Spleen (tissue), 11 donors: Measurements from ENCODE around the gene NME4. TPM values are rescaled to one million over a fixed set of nuclear protein-coding genes. Genes with fewer than 3 reads are reported as not detected.
A peak's percentile ranks its signal among the peaks of the same experiment; 100 is the strongest.

Experiments used
- DNase-seq: peaks from one replicate; pipeline ENCODE4 v3.0.0-alpha.2; 2020
- H3K27ac ChIP-seq, 8 donors: fragments of 200-600 bp; sonication (generic) in 7 of 8; 1 replicate in 4 of 8; 2 replicates in 4 of 8; pipeline versions ENCODE4 v1.5.0 to v1.8.0; 2016 to 2021; ENCODE audit warnings: inconsistent platforms in 4 of 8, mild to moderate bottlenecking in 4 of 8, moderate library complexity in 1 of 8
- H3K27me3 ChIP-seq, 7 donors: fragments of 200-600 bp; sonication (generic) in 6 of 7; replicated peaks in 1 of 7; 1 replicate in 4 of 7; 2 replicates in 3 of 7; pipeline versions ENCODE4 v1.5.0 to v1.8.0; 2016 to 2021; ENCODE audit warnings: inconsistent platforms in 3 of 7, mild to moderate bottlenecking in 1 of 7
- H3K36me3 ChIP-seq, 6 donors: fragments of 200-600 bp; sonication (generic) in 5 of 6; 1 replicate in 4 of 6; 2 replicates in 2 of 6; pipeline versions ENCODE4 v1.5.0 to v1.8.0; 2016 to 2021; ENCODE audit warnings: inconsistent platforms in 2 of 6
- H3K4me1 ChIP-seq, 6 donors: fragments of 200-600 bp; sonication (generic) in 5 of 6; 1 replicate in 3 of 6; 2 replicates in 3 of 6; pipeline versions ENCODE4 v1.5.0 to v1.8.0; 2016 to 2021; ENCODE audit warnings: inconsistent platforms in 3 of 6
- H3K4me3 ChIP-seq, 8 donors: fragments of 200-600 bp; sonication (generic) in 7 of 8; 1 replicate in 4 of 8; 2 replicates in 4 of 8; pipeline versions ENCODE4 v1.5.0 to v1.8.0; 2016 to 2021; ENCODE audit warnings: inconsistent platforms in 4 of 8, mild to moderate bottlenecking in 4 of 8, moderate library complexity in 2 of 8
- H3K9me3 ChIP-seq, 8 donors: fragments of 200-600 bp; sonication (generic) in 7 of 8; 1 replicate in 4 of 8; 2 replicates in 4 of 8; pipeline versions ENCODE4 v1.5.0 to v1.8.0; 2016 to 2021; ENCODE audit warnings: inconsistent platforms in 4 of 8
- POLR2A ChIP-seq, 3 donors: fragments of 450-650 bp; IDR thresholded peaks; one replicate each; pipeline ENCODE4 v1.5.1; 2017; ENCODE audit warnings: antibody characterized with exemption in 3 of 3, mild to moderate bottlenecking in 1 of 3
- POLR2AphosphoS5 ChIP-seq, 3 donors: sonication (generic); formaldehyde crosslinking; IDR thresholded peaks; one replicate each; pipeline ENCODE4 v1.5.1; 2017; ENCODE audit warnings: antibody characterized with exemption in 3 of 3
- WGBS, 5 donors: extraction: QIAGEN DNeasy Blood & Tissue Kit in 3 of 5; methylation state at CpG; one replicate each; pipeline versions ENCODE4 v1.1.5 to v1.1.7; 2013 to 2018; 5-methylcytosine and 5-hydroxymethylcytosine counted together
- intact Hi-C: fragments of 100-400 bp; cut with DNase I; formaldehyde crosslinking; loops from one replicate; pipeline ENCODE4 v1.15.0; 2023; ENCODE audit warnings: low total_unique reads
- polyA plus RNA-seq, 3 donors: library from polyadenylated mRNA; stranded (reverse); fragments of 200-250 nt; gene quantifications; one replicate each; pipeline ENCODE4 v1.2.1, GENCODE V29; 2013
- total RNA-seq, 7 donors: library from RNA; depleted of rRNA in 3 of 7; stranded (reverse); fragments of >200 nt in 3 of 7; fragmentation: NEBNext Ultra II Directional in 4 of 7; extraction: Animal tissue kit (Norgen Biotek cat#: 25700) in 4 of 7; gene quantifications; one replicate each; pipeline versions ENCODE4 v1.1.0 to v1.2.1, GENCODE V29; 2016 to 2021
- TF ChIP-seq, protein P1 (sequence below), 11 experiments: fragments of 200-600 bp in 7 of 11; fragments of 450-650 bp in 4 of 11; sonication (generic) in 4 of 11; IDR thresholded peaks in 8 of 11; conservative IDR thresholded peaks in 3 of 11; 1 replicate in 7 of 11; 2 replicates in 4 of 11; pipeline versions ENCODE4 v1.4.0 to v1.8.0; 2016 to 2021; ENCODE audit warnings: antibody characterized with exemption in 11 of 11, inconsistent platforms in 4 of 11, mild to moderate bottlenecking in 1 of 11
- donor health status: healthy with polysubstance abuse.
- donor health status: DM: no; HTN: no; CAD: no; lungs with moderate emphysema.
- donor health status: DM: no; HTN: no; CAD: no.
- donor health status: Bipolar disorder and iron deficiency.
- donor health status: healthy.
- donor health status: DM: no; HTN: no; CAD: no.
- donor health status: DM: yes; HTN: yes; CAD: no.

The NME4 gene
- total and polyA plus RNA-seq, 10 donors, result 27.3 to 75.8 (median 55.8) TPM

DNA sequence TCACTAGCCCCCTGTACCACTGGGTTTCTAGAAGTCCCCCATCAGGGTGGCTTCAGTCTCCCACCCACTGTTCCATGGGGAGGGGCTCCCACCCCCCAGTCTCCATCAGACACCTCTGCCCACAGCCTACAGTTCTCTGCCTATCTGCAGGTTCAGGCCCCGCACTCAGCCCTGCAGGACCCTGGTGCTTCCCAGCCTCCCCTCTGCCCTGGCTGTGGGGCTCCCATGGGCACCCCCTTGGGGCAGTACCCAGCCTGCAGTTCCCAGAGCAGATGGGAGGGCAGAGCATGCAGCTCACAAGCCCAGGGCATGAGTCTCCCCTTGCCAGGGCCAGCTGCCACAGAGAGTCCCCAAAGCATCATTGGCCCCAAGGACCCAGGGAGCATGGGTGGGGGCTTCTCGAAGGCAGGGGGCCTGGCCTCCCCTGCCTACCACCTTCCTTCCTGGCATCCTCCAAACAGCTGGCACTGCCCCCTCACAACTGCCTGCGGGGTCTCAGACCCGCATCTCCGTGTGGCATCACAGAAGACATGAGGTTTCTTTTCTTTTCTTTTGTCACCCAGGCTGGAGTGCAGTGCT, 23.9 kb upstream of the NME4 start:
- Histone ChIP-seq H3K27ac (no peak overlapping the region), H3K27me3 (no peaks in the 10 kb centered on the region), H3K9me3 (no peaks in the 10 kb centered on the region), H3K4me3 (no peak overlapping the region), H3K4me1 (peaks cover 9 to 32% (median 25%) of the 10 kb centered on the region in 6 donors), H3K36me3 (peaks cover 0 to 85% (median 71%) of the 10 kb centered on the region in 6 donors)
- WGBS, 5 donors, result 81 to 96% (median 92%) methylated on average over 4 to 5 of the region's 5 CpGs
- TF ChIP-seq POLR2A (IDR thresholded peaks at IDR 0.05) (no peak), POLR2AphosphoS5 (IDR thresholded peaks at IDR 0.05) (no peak)
- TF ChIP-seq, protein P1, sequence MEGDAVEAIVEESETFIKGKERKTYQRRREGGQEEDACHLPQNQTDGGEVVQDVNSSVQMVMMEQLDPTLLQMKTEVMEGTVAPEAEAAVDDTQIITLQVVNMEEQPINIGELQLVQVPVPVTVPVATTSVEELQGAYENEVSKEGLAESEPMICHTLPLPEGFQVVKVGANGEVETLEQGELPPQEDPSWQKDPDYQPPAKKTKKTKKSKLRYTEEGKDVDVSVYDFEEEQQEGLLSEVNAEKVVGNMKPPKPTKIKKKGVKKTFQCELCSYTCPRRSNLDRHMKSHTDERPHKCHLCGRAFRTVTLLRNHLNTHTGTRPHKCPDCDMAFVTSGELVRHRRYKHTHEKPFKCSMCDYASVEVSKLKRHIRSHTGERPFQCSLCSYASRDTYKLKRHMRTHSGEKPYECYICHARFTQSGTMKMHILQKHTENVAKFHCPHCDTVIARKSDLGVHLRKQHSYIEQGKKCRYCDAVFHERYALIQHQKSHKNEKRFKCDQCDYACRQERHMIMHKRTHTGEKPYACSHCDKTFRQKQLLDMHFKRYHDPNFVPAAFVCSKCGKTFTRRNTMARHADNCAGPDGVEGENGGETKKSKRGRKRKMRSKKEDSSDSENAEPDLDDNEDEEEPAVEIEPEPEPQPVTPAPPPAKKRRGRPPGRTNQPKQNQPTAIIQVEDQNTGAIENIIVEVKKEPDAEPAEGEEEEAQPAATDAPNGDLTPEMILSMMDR (IDR thresholded peaks at IDR 0.05 in 8 of 11, conservative IDR thresholded peaks at IDR 0.05 in 3 of 11), result no peak
- intact Hi-C loops, result no loop called here
- DNase-seq, result peak; percentile 62

GRCh38 chr16:373848-374615, 23.0 kb upstream of the NME4 start:
- Histone ChIP-seq H3K27ac (no peak overlapping the region), H3K27me3 (no peaks in the 10 kb centered on the region), H3K4me3 (no peak overlapping the region), H3K9me3 (no peaks in the 10 kb centered on the region), H3K4me1 (peaks cover 9 to 33% (median 26%) of the 10 kb centered on the region in 6 donors), H3K36me3 (peaks cover 0 to 76% (median 61%) of the 10 kb centered on the region in 6 donors)
- TF ChIP-seq, protein P1 (IDR thresholded peaks at IDR 0.05 in 8 of 11, conservative IDR thresholded peaks at IDR 0.05 in 3 of 11), result no peak
- TF ChIP-seq POLR2A (IDR thresholded peaks at IDR 0.05) (no peak), POLR2AphosphoS5 (IDR thresholded peaks at IDR 0.05) (no peak)
- DNase-seq, result peak; percentile 72
- intact Hi-C loops, result no loop called here
- 93 to 96% (median 94%) methylated on average over 39 to 44 of the region's 44 CpGs for WGBS, 5 donors

- Histone ChIP-seq H3K27me3 (no peaks in the 10 kb centered on the region), H3K27ac (no peak overlapping the region), H3K4me1 (peaks cover 9 to 33% (median 24%) of the 10 kb centered on the region in 6 donors), H3K9me3 (no peaks in the 10 kb centered on the region), H3K4me3 (no peak overlapping the region), H3K36me3 (peaks cover 0 to 70% (median 61%) of the 10 kb centered on the region in 6 donors)
- no peak for DNase-seq
- intact Hi-C loops, result no loop called here
- TF ChIP-seq POLR2A (IDR thresholded peaks at IDR 0.05), result no peak
- no peak for TF ChIP-seq POLR2AphosphoS5 (IDR thresholded peaks at IDR 0.05)
- TF ChIP-seq, protein P1 (IDR thresholded peaks at IDR 0.05 in 8 of 11, conservative IDR thresholded peaks at IDR 0.05 in 3 of 11), result no peak
- WGBS, 5 donors, result 91 to 97% (median 95%) methylated on average over 8 to 9 of the region's 9 CpGs
Observed at GRCh38 chr16:374616-374926, 22.4 kb upstream of the NME4 start.

- intact Hi-C loops, result no loop called here
- H3K9me3 ChIP-seq, result no peaks in the 10 kb centered on the region
- TF ChIP-seq, protein P1 (IDR thresholded peaks at IDR 0.05 in 8 of 11, conservative IDR thresholded peaks at IDR 0.05 in 3 of 11), result no peak
- TF ChIP-seq POLR2A (IDR thresholded peaks at IDR 0.05) (no peak), POLR2AphosphoS5 (IDR thresholded peaks at IDR 0.05) (no peak)
- H3K36me3 ChIP-seq, result peaks cover 0 to 68% (median 61%) of the 10 kb centered on the region in 6 donors
- H3K4me1 ChIP-seq, result peaks cover 6 to 34% (median 24%) of the 10 kb centered on the region in 6 donors
- H3K27me3 ChIP-seq, result no peaks in the 10 kb centered on the region
- H3K27ac ChIP-seq, result no peak overlapping the region
- 94 to 97% (median 96%) methylated on average over 23 of the region's 23 CpGs for WGBS, 5 donors
- DNase-seq, result peak; percentile 66
- no peak overlapping the region for H3K4me3 ChIP-seq
Observed at GRCh38 chr16:375212-375611, 21.8 kb upstream of the NME4 start.
